GM12864 (cell line): ENCODE data around the gene RBBP8NL.

ENCODE experiments used
- DNase-seq: peaks from one replicate; pipeline ENCODE4 v3.0.0-alpha.2; 2011; ENCODE audit warnings: low read depth
- H3K4me3 ChIP-seq: 2 replicates; pipeline ENCODE4 v1.5.1; 2011; ENCODE audit warnings: mild to moderate bottlenecking, low read depth, low read length, control low read depth
- TF ChIP-seq, protein P1 (sequence below): IDR thresholded peaks from 2 replicates; pipeline ENCODE4 v1.5.1; 2011; ENCODE audit warnings: low read depth, mild to moderate bottlenecking, moderate library complexity, low read length, control low read depth, inconsistent platforms; ENCODE audit errors: missing control alignments

Gene RBBP8NL

DNA sequence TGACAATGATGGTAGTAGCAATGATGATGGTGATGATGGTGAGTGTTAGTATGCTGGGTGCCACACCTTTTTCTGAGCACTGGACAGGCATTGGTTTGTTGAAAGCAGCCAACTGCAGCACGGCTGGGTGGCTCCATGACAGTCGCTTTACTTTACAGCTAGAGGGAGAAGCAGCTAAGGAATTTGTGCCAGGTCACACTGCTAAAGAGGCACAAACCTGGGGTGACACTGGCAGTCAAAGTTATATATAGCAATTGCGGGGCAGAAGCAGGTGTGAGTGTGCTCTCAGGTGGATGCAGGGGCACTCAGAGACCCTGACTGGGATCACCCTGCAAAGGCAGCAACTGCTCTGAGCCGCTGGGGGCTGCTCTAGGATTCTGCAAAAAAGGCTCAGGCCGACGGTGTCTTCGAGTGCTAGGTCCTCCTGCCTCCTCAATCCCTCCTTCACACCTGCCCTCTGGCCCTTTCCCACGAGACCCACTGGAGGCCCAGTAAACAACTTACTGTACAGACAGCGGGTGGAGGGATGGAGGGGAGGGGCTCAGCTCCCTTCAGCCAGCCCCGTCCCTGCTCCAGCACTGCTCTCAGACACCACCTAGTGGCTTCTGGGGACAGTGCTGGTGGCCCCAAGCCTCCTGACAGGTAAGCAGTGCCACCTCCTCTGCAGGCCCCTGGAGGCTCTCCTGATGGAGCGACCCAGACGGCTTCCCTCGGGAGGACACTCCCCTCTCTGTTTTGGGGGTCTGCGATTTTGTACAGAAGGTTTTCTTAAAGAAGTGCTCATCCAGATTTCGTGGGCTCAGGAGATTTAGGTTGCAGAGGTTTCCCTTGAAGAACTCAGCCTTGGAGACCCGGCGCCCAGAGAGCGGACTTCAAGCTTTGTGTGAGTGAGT lies 44.8 kb downstream of the RBBP8NL start:
- DNase-seq, result peak; percentile 42
- H3K4me3 ChIP-seq, result no peak overlapping the region
- TF ChIP-seq, protein P1, sequence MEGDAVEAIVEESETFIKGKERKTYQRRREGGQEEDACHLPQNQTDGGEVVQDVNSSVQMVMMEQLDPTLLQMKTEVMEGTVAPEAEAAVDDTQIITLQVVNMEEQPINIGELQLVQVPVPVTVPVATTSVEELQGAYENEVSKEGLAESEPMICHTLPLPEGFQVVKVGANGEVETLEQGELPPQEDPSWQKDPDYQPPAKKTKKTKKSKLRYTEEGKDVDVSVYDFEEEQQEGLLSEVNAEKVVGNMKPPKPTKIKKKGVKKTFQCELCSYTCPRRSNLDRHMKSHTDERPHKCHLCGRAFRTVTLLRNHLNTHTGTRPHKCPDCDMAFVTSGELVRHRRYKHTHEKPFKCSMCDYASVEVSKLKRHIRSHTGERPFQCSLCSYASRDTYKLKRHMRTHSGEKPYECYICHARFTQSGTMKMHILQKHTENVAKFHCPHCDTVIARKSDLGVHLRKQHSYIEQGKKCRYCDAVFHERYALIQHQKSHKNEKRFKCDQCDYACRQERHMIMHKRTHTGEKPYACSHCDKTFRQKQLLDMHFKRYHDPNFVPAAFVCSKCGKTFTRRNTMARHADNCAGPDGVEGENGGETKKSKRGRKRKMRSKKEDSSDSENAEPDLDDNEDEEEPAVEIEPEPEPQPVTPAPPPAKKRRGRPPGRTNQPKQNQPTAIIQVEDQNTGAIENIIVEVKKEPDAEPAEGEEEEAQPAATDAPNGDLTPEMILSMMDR, result peak; percentile 98

DNA sequence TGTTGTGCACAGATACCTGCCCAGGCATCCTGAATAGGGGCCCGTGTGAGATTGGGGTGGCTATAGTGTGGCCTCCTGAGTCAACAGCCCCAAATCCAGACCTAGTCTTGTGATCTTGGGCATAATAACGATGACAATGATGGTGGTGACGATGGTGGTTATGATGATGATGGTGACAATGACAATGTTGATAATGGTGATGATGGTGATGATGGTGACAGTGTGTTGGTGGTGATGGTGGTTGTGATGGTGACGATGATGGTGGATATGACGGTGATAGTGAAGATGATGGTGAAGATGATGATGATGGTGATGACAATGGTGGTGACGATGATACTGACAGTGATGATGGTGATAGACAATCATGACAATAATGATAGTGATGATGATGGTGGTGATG lies 45.5 kb downstream of the RBBP8NL start:
- no peak overlapping the region for H3K4me3 ChIP-seq
- DNase-seq, result no peak

DNA sequence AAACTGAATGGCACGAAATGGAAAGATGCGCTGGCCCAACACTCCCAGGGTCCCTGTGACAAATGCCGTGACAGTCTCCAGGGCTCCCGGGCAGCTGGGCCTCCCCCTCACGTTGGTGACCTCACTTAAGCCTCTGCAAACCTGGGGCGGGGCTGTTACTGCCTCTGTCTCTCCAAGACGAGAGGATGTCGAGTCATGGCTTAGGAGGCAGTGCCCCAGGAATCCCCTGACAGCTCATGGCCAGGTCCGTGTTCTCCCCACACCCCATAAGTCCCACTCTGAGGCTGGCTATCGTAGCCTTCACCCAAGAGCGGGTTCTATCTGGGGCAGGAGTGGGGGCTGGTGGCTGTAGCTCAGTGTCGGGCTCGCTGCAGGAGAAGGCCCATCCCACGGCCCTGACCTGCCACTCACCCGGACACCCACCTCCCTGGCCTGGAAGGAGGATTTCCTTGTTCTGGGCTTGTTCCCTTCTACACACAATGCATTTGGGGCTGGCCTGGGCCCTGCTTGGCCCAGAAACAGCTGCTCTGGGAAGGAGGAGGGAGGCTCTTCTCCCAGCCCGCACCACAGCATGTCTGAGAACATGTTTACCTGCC lies 46.0 kb downstream of the RBBP8NL start:
- H3K4me3 ChIP-seq, result no peak overlapping the region
- no peak for DNase-seq
- TF ChIP-seq, protein P1, result no peak

More for the DNA sequence above, 45.5 kb downstream of the RBBP8NL start:
- TF ChIP-seq, protein P1, result no peak

DNA sequence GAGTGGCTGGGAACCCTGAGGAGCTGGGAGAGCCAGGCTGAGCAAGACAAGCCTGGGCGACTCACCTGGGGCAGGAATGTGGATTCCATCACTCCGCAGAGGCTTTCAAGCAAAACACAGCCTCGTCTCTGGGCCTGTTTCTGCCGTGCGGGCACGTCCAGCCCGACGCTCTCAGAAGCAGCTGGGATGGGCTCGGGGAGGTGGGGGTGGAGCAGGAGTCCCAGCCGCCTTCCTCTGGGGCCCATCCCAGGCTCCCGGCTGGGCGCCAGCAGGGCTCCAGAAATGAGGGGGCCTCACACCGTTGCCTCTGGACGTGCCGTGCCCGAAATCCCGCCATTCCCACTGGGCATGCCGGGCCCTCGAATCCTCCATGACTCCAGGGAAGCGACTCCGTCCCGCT lies 49.1 kb downstream of the RBBP8NL start:
- no peak for DNase-seq

DNA sequence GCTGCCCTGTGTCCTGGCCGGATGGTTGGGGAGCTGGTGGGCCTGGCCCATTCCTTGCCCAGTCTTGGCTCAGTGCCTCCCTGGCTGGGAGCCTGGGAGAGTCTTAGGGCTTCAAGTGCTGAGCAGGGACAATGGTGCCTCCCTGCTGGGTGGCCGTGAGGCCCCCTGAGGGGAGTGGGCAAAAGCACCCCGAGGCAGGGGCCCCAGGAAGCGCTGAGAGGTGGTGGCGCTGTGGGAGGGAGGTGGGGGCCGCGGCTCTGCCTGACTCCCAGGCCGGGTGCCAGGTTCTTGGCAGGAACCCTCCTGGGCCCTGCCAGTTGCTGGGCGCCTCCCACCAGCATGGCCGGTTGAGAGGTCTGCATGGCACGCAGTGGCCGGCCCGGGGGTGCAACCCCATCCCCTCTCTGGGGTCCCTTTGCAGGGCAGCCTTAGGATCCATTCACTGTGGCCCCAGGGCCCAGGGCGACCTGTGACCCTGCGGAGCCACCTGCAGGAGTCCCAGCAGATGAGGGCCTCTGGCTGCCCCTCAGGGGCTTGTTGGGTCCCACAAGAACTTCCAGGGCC lies 49.6 kb downstream of the RBBP8NL start:
- no peak for DNase-seq
- H3K4me3 ChIP-seq, result no peak overlapping the region
- TF ChIP-seq, protein P1, result no peak

More for the DNA sequence above, 49.1 kb downstream of the RBBP8NL start:
- no peak overlapping the region for H3K4me3 ChIP-seq
- TF ChIP-seq, protein P1, result no peak

DNA sequence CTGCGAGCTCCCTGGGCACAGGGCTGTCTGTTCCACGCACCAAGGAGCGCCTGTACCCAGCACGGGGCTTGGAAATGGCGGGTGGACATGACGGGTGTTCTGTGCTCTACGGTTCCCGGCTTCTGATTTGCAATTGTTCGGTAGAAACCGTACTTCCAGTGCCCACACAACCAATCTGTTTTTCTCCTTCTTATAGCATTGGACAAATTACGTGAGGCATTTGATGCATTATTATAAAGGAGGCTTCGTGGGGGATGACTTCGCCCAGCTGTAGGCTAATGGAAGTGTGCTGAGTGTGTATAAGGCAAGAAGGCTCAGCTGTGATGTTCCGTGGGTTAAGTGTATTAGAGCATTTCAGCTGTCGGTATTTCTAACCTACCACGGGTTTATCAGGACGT lies 50.3 kb downstream of the RBBP8NL start:
- DNase-seq, result no peak
- TF ChIP-seq, protein P1, result no peak
- no peak overlapping the region for H3K4me3 ChIP-seq
